ENCODE data around the gene DPYSL4. TPM values are rescaled to one million over a fixed set of nuclear protein-coding genes. Genes with fewer than 3 reads are reported as not detected.

DPYSL4 gene
- total RNA-seq, 4 donors from 2014 or later: 0.69 to 3.0 (median 0.81) TPM

DNA sequence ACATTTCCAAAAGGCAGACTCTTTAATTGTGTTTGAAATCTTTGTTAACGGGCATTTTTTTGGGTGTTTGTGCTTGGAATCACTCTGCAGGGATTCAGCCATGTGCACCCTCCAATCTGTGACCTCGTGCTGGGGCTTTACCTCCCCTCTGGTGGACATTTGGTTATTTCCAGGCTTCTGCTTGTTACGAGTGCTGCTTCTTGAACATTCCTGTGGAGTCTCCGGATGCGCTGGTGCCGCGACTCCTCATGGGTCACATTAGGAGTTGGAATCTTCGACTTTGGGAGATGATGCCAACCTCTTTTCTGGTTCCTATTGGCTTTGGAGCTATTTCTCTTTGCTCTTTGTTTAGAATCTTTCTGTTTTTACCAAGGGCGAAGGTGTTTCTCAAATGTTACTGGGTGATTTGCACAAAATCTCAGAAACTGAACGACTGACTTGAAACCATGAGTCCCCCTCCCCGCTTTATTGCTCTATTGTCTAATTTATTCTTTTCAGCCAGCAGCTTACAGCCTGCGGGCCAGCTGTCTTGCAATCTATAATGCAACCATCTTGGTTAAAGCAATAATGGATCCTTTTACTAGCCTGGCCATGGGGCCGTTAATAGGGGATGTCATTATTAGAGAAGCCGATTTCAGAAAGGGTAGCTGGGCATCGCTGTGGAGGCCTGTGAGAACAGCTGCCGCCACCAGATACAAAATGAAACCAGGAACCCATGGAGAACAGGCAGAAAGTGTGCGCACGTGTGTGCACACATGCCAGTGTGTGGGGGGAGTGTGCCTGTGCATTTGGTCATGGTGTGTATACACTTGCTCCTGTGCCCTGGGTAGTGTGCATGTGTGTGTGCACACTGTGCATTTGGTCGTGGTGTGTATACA, 9.9 kb upstream of the DPYSL4 start:
- TF ChIP-seq, protein P1, sequence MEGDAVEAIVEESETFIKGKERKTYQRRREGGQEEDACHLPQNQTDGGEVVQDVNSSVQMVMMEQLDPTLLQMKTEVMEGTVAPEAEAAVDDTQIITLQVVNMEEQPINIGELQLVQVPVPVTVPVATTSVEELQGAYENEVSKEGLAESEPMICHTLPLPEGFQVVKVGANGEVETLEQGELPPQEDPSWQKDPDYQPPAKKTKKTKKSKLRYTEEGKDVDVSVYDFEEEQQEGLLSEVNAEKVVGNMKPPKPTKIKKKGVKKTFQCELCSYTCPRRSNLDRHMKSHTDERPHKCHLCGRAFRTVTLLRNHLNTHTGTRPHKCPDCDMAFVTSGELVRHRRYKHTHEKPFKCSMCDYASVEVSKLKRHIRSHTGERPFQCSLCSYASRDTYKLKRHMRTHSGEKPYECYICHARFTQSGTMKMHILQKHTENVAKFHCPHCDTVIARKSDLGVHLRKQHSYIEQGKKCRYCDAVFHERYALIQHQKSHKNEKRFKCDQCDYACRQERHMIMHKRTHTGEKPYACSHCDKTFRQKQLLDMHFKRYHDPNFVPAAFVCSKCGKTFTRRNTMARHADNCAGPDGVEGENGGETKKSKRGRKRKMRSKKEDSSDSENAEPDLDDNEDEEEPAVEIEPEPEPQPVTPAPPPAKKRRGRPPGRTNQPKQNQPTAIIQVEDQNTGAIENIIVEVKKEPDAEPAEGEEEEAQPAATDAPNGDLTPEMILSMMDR (IDR thresholded peaks at IDR 0.05): no peak
- DNase-seq (ENCODE audit: low spot score) (no peak), ATAC-seq (ENCODE audit: low FRiP score) (no peak)

DNA sequence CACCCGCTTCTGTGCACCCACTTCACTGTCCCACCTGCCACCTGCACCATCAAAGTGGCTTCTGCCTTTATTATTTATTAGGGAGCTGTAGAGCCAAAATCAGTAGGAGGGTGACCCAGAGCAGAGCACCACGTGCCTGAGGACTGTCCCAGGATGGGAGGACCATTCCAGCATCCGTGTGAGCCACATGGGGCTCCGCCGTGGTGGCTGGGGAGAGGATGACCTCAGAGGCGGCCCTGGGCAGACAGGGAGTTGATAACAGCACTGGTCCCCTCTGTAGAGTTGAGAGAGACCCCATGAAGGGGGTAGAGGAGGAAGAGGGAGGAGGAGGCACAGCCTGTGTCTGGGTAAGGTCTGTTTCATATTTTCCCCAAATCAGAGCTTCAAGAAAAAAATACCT, 8.7 kb upstream of the DPYSL4 start:
- ATAC-seq (ENCODE audit: low FRiP score) (no peak), DNase-seq (ENCODE audit: low spot score) (no peak)
- TF ChIP-seq, protein P1 (IDR thresholded peaks at IDR 0.05): no peak

DNA sequence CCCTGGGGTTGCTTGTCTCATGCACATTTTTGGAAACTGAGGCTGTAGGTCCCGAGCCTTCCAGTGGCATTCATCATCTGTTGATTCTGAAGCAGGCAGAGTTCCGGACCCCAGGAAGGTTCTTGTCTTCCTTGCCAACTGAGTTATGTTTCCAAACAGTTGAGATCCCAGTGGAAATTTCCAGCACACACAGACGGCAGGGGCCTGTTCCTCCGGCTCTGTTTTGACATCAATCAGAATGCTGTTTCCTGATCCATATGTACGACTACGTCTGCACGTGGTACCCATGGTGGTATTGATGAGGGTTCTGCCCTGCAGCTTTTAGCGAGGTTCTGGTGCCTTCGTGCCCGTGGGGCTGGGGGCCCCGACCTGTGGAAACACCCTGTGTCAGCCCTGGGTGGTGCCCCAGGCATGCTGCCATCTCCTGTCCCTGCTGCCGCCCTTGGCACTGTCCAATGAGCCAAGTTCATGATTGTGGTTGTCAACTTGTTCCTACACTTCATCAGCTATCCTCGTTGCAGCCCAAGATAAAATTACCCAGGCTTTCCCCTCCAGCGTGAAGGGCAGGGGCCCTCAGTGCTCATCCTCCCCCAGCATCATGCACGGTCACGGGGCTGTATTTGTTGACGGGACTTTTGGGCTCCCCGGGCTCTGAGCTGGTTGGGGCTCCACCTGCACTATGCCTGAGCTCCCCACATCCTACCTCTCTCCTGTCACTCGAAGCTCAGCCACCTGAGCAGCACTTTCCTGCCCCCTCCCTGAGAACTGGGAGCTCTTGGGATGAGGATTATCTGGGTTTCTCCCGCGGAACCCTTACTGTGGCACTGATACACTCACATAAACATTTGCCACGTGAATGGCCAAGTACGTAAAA, 7.8 kb upstream of the DPYSL4 start:
- ATAC-seq (ENCODE audit: low FRiP score) (no peak), DNase-seq (ENCODE audit: low spot score) (no peak)
- TF ChIP-seq, protein P1 (IDR thresholded peaks at IDR 0.05): no peak

GRCh38 chr10:132179551-132180392, 7.0 kb upstream of the DPYSL4 start:
- TF ChIP-seq, protein P1 (IDR thresholded peaks at IDR 0.05): no peak
- DNase-seq (ENCODE audit: low spot score): no peak
- ATAC-seq (ENCODE audit: low FRiP score): no peak

DNA sequence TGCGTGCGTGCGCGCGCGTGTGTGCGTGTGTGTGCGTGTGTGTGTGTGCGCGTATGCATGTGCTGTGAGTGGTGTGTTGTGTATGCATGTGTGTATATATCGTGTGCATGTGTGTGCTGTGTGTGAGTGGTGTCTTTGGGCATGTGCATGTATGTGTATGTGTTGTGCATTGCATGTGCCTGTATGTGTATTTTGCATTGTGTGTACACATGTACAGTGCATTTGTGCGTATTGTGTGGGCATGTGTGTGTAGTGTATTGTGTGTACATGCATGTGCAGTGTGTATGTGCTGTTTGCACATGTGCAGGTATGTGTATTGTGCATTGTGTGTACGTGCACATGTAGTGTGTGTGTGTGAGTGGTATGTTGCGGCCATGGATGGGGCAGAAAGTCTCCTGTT, 6.0 kb upstream of the DPYSL4 start:
- TF ChIP-seq, protein P1 (IDR thresholded peaks at IDR 0.05): no peak
- ATAC-seq (ENCODE audit: low FRiP score): no peak
- no peak for DNase-seq (ENCODE audit: low spot score)

DNA sequence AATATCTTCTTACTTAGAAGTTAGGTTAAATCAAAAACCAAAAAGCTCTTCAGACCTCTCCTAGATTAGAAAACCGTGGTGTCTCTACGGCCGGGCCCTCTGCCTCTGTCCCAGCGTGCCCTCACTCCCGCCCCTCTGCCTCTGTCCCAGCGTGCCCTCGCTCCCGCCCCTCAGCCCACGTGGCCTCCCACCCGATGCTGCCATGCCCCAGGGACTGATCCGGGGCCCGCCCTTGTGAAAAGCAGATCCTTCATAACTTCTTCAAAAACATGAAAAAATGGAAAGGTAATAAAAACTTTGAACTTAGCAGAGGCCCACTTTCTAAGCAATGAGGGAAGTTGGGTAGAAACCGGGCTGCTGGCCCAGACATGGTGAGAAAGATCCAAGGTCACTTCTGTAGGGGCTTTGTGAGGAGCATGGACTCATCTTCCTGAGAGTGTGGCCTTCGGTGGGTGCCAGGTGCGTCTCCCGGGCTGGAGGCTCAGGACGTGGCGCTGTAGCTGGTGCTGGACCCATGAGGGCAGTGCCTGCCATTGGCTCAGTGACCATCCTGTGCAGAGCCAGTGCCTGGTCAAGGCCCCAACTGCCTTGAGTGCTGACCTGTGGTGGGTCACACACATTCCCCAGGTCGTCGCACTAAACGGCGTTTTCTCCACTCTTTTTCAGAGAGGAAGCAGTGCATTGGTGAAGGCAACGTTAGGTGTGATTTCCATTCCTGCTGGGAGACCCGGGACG, 4.9 kb upstream of the DPYSL4 start:
- TF ChIP-seq, protein P1 (IDR thresholded peaks at IDR 0.05): no peak
- DNase-seq (ENCODE audit: low spot score): no peak
- no peak for ATAC-seq (ENCODE audit: low FRiP score)

Measured in omental fat pad (tissue), 4 donors.